Measurements from ENCODE around the gene DCAF11.

The DCAF11 gene

DNA sequence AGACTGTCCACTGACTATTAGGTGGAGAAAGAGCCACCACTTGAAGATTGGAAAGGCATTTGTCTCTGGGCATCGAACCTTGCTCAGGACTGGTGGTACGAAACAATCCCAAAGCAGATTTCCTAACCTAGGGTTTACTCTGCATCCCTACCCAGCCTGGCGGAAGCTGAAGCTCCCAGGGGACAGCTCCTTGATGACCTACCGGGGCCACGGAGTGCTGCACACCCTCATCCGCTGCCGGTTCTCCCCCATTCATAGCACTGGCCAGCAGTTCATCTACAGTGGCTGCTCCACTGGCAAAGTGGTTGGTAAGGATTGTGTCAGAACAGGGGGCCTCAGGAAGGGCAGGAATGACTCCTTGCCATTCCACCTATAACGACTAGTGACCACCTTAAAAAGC is 6.6 kb downstream of the DCAF11 start:
- no peak for DNase-seq (ENCODE audit: low read depth)

DNA sequence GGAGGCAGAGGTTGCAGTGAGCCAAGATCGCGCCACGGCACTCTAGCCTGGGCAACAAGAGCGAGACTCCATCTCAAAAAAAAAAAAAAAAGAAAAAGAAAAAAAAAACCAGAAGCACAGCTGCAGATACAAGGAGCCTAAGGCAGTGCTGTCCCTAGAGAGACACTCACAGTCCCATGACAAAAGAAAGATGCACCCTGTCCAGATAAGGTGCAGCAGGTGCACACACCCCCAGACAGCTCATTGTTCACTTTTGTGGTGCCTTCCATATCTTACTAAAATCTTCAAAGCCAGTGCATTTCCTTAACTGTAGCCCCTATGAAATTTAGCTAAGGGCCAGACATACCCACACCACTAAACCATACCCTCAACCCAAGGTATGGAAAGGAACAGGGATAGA is 7.8 kb downstream of the DCAF11 start:
- DNase-seq (ENCODE audit: low read depth): no peak

DNA sequence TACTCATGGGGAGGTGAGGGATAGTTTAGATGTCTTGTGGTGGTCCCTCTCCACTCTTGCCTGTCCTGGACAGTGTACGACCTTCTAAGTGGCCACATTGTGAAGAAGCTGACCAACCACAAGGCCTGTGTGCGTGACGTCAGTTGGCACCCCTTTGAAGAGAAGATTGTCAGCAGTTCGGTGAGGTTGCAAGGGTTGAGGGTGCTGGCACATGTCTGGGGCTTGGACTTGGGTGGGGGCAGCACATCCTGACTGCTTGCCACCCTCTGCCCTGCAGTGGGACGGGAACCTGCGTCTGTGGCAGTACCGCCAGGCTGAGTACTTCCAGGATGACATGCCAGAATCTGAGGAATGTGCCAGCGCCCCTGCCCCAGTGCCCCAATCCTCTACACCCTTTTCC is 8.3 kb downstream of the DCAF11 start:
- no peak for DNase-seq (ENCODE audit: low read depth)

DNA sequence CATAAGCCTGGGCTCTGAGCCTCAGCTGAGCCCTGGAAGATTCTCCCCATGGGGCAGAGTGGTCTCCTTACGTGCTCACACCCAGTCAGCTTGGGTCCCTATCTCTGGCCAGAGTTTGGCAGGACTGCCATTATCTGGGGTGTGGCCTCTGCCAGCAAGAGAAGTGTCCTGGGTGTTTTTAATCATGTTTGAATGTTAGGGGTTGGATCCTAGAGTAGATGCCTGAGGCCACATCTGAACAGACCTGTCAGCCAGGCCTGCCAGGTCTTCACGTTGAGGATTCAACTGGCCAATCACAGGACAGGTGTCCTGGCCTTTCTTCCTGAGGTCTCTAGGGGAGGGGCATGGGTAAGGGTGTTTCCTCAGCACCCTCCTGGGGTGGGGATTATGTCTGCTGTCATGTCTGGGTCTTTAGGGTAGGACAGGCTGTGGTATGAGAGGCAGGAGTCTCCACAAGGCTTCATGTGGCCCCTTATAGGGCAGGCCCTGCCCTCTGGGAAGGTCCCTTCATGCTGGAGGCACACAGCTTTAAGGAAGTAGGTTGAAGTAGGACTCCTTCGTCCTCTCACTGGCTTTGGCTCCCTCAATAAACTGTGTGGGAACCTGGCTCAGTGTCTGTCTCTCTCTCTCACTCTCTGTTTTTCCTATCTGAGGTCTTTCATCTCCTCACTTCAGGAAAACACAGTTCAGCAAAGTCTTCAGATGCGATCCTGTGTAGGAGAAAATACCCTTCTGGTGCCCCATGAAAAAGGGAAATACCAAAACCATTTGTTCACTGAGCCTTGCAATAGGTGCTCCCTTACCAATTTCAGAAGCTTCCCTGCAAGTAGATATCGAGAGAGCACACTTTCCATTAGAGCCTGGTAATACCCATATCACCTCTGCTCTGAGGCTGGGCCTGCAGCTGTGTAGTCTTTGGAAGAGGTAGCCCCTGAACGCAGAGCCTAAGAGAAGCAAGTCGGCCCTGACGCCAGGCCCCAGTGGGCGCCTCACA is 9.1 kb downstream of the DCAF11 start:
- DNase-seq (ENCODE audit: low read depth): no peak

DNA sequence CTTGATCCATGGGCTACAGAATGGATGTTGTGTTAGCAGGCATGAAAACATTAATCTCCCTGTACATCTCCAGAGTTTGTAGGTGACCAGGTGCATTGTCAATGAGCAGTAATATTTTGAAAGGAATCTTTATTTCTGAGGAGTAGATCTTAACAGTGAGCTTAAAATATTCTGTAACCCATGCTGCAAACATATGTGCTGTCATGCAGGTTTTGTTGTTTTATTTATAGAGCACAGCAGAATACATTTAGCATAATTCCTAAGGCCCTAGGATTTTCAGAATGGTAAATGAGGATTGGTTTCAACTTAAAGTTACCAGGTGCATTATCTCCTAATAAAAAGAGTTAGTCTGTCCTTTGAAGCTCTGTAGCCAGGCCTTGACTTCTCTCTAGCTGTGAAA is 12.4 kb downstream of the DCAF11 start:
- DNase-seq (ENCODE audit: low read depth): no peak

DNA sequence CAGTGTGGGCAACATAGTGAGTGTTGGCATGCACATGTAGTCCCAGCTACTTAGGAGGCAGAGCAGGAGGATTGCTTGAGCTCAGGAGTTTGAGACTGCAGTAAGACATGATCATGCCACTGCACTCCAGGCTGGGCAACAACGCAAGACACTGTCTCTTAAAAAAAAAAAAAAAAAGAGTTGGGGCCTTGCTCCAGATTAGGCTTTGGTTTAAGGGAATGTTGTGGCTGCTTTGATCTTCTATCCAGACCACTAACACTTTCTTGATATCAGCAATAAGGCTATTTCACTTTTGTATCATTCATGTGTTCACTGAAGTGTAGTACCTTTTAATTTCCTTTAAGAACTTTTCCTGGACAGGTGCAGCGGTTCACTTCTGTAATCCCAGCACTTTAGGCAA is 13.1 kb downstream of the DCAF11 start:
- DNase-seq (ENCODE audit: low read depth): no peak

DNA sequence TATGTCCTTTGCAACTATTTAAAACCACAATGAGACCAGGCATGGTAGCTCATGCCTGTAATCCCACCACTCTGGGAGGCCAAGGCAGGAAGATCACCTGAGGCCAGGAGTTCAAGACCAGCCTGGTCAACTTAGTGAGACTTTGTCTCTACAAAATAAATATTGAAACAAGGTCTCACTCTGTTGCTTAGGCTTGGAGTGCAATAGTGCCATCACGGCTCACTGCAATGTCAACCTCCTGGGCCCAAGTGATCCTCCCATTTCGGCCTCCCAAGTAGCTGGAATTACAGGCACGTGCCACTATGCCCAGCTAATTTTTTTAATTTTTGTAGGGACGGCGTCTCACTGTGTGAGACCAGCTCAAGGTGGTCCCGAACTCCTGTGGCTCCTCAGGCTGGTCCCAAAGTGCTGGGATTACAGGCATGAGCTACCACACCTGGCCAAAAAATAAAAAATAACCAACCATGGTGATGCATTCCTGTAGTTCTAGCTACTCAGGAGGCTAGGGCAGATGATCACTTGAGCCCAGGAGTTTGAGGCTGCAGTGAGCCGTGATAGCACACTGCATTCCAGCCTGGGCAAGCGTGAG is 14.9 kb downstream of the DCAF11 start:
- no peak for DNase-seq (ENCODE audit: low read depth)

DNA sequence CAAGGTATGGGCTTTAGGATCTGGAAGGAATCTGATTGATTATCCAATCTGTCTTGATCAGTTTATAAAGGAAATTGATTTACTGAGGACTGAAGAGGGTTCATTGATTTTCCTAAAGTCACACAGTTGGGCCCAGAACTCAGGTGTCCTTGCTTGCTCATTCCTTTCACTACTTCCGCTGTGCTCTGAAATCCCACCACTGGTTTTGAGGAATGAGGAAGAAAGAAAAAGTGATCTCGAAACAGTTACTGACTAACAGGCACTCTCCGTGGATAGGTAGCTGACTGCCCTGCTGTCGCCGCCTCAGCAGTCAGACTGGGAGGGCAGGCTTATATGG is 15.8 kb downstream of the DCAF11 start, which contains the start of gene FITM1:
TSS of gene FITM1 (plus strand) at position 280 of the 337 bp plus-strand sequence. CDS start 905 bp downstream, outside the sequence.
- DNase-seq (ENCODE audit: low read depth): no peak

DNA sequence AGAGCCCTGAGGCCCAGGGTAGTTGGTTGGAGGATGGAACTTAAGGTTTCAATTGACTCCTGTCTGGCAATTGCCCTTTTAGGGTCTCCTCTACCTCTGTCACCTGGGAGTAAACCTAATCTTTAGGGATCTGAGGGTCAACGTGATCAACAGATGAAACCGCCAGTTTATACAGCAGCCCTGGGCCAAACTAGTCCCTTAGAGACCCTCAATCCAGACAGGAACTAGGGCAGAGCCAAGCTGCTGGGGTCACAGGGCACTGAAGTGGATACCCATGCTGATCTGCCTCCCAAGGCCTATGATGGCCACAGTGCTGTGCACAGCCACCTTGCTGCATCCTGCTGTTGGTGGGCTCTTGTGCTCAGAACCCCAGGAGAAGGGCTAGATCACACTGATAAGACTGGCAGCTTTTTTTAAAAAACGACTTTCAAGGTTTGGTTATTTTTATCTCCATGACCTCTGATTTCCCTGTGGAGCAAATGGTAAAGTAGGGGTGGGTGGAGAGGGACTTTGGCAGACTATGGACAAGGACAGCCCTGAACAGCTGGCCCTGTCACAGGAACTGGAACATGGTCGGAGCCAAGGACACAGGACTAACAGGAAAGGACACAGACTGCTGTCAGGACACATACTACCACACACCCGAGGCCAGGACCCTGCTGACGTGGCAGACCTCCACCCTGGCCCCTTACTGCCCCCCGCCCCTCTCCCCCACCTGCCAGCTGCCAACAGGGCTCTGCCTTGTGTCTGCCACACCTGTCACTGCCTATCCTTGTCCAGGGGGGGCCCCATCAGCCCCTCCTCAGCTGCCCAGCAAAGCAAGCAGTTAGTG is 16.4 kb downstream of the DCAF11 start:
- no peak for DNase-seq (ENCODE audit: low read depth)

DNA sequence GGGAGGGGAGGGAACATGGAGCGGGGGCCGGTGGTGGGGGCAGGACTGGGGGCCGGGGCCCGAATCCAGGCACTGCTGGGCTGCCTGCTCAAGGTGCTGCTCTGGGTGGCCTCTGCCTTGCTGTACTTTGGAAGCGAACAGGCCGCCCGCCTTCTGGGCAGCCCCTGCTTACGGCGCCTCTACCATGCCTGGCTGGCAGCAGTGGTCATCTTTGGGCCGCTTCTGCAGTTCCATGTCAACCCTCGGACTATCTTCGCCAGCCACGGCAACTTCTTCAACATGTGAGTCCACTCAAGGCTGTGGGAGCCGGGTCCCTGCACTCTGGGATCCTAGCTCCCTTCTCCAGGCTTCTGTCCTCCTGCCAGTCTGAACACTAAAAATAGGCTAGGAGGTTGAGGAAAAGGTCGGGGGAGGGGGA is 17.0 kb downstream of the DCAF11 start:
- DNase-seq (ENCODE audit: low read depth): no peak

DNA sequence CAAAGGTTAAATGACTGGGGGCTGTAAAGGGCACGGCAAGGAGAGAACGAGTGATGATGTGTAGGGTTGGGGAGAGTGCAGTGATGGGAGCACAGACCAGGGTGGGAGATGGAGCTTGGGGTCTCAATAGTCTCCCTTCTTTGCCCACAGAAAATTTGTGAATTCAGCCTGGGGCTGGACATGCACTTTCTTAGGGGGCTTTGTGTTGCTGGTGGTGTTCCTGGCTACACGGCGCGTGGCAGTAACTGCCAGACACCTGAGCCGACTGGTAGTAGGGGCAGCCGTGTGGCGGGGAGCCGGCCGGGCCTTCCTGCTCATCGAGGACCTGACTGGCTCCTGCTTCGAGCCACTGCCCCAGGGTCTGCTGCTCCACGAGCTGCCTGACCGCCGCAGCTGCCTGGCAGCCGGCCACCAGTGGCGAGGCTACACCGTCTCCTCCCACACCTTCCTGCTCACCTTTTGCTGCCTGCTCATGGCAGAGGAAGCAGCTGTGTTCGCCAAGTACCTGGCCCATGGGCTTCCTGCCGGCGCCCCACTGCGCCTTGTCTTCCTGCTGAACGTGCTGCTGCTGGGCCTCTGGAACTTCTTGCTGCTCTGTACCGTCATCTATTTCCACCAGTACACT is 17.6 kb downstream of the DCAF11 start:
- DNase-seq (ENCODE audit: low read depth): no peak

DNA sequence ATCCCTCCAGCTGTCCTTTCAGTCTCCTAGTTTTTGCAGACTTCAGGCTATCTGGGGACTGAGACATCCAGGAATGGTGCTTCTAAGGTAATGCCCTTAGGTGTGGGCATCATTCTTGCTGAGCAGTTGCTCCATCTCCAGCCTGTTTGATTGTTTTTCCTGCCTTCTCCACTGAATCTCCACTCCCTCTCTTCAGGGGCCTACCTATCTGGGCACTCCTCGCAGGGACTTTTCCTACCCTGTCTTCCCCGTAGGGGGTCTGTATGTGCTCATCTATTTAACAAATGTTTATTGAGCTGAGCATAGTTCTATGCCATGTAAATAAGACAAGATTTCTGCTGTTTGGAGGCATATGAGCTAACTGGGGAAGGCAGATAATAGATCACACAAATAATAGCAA is 18.4 kb downstream of the DCAF11 start:
- DNase-seq (ENCODE audit: low read depth): no peak

DNA sequence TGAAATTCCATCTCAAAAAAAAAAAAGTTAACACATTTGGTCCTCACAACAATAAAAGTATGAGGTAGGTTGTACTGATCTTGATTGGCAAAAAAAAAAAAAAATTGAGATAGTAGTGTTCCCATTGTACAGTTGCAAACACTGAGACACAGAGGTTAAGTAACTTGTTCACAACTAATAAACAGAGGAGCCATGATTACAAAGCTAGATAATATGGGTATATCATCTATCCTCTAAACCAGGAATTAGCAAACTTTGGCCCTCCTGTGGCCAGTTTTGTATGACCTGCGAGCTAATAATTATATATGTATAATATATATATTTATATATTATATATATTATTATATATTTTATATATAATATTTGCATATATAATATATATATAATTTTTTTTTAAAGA is 19.2 kb downstream of the DCAF11 start:
- DNase-seq (ENCODE audit: low read depth): no peak

DNA sequence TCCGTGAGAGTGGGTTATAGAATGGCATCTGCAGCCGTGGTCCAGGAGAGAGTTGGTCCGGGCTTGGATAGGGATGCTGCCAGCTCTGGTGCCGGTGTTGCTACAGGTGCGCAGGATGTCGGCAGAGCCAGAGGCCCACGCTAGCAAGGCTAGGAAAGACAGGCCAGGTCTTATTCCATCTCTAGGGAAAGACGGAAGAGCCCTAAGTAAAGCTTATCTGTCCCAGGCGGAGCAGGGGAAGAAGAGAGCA is 20.9 kb downstream of the DCAF11 start:
- DNase-seq (ENCODE audit: low read depth): no peak

DNA sequence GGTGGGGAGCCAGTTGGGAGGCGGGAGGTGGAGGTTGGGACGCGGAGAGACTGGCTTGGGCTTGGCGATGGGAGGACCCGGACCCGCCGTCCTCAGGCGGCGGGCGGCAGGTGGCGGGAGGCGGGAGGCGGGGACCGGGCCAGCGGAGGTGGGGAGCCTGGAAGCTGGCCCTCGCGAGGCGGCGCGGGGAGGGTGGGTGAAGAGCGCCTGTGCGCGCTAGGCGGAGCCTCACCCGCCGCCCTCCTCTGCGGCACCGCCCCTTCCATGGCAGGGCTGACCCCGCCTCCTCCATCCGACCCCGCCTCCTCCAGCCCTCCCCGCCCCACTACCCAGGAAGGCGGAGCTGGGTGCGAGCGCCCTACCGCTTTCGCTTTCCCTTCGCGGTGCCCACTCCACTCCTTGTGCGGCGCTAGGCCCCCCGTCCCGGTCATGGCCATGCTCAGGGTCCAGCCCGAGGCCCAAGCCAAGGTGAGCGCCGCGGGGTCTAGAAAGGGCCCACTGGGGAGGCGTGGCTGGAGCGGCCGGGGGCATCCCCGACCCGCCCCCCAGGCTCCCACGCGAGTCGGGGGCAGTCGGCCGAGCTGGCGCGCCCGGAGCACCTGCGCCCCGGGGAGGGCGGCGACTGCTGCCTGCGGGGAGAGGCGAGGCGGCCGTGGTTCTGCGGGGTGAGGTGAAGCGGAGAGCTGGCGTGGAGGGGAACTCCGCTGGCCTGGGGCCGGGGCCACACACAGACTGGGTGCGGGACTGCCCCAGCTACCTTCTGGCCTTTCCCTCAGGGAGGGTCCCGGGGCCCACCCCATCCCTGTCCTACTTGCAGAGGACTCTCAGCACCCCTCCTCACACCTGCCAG is 21.5 kb downstream of the DCAF11 start, which contains the start of gene PSME1:
TSS of gene PSME1 (plus strand) at position 361 of the 850 bp plus-strand sequence. CDS start at position 430, 69 bp downstream.
- no peak for DNase-seq (ENCODE audit: low read depth)

DNA sequence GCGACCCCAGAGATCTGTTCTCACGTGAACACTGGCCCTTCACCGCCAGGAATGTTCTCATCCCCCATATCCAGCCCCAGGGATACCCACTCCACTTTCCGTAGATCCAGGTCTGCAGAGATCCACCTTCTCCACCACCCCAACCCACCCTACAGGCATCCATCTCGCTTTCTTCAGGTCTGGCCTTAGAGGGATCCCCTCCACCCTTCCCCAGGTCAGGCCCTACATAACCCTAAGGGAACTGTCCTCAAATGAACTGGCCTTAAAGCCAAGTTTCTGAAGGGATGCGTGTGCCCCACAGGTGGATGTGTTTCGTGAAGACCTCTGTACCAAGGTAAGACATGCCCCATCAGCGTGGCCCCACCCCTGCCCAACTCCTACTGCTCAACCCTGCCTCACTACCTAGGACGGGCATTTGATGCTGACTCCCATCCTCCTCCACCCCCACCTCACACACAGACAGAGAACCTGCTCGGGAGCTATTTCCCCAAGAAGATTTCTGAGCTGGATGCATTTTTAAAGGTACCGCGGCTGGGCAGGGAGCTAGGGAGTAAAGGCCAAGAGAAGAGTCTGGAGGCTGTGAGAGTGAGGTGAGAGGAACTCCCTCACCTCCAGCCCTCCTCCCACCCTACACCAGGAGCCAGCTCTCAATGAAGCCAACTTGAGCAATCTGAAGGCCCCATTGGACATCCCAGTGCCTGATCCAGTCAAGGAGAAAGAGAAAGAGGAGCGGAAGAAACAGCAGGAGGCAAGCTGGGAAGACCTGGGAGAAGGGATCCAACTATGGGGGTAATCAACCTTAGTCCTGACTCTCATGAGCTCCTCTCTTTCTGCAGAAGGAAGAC is 22.3 kb downstream of the DCAF11 start:
- no peak for DNase-seq (ENCODE audit: low read depth)

DNA sequence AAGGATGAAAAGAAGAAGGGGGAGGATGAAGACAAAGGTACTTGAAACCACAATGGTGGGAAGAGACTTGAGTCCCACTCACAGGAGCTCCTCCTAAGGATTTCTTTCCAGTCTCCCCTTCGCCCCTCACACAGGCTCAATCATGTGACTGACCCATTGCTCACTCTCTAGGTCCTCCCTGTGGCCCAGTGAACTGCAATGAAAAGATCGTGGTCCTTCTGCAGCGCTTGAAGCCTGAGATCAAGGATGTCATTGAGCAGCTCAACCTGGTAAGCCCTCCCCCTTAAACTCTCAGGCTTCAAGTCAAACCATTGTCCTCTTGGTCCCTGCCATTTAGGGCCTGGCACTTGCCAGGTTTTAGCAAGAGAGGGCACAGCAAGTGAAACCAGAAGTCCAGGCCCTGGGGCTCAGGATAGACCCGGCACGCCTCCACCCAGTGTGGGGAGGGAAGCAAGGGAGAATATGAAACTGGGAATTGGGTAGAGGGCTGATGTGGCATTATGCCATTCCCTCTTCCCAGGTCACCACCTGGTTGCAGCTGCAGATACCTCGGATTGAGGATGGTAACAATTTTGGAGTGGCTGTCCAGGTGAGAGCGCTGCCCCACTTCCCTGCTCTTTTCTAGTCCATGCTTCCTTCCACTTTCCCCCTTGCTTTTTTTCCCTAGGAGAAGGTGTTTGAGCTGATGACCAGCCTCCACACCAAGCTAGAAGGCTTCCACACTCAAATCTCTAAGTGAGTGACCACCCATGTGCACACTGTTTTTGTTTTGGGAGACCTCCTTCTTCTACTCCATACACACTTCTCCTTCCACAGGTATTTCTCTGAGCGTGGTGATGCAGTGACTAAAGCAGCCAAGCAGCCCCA is 23.2 kb downstream of the DCAF11 start:
- no peak for DNase-seq (ENCODE audit: low read depth)

DNA sequence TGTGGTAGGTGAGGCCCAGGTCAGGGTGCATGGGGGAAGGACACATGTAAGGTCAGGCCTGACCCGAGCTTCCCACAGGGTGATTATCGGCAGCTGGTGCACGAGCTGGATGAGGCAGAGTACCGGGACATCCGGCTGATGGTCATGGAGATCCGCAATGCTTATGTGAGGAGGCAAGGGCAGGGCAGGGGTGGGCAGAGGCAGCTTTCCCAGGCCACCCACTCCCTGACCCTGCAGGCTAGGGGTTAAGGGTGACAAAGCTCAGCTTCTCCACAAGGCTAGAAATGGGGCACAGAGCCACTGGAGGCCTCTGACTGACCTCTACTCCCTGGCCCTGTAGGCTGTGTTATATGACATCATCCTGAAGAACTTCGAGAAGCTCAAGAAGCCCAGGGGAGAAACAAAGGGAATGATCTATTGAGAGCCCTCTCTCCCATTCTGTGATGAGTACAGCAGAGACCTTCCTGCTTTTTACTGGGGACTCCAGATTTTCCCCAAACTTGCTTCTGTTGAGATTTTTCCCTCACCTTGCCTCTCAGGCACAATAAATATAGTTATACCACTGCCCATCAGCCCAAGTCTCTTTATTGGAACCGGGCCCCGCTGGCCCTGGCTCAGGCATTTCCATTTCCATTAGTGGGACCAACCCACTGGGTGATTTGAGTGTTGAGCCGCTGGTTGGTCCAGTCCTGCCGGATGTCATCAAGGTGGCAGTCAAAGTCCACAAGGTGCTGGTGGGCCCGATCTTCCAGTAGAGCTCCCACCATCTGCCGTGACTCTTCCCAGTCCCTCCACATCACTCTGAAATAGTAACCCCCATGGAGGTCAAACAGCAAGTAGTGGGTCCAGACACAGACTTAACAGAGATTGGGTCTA is 24.1 kb downstream of the DCAF11 start:
- no peak for DNase-seq (ENCODE audit: low read depth)
